Activated naive CD8-positive, alpha-beta T cell treated with anti-CD3 and anti-CD28 coated beads for 36 hours (primary cell): Measurements from ENCODE around the gene CD36. TPM values are rescaled to one million over a fixed set of nuclear protein-coding genes. Genes with fewer than 3 reads are reported as not detected.

ENCODE experiments used
- total RNA-seq, 2 experiments: library from RNA; stranded (reverse); gene quantifications; one replicate each; pipeline ENCODE4 v1.2.3, GENCODE V29; 2021

CD36 gene
- total RNA-seq, 2 experiments from 2014 or later, result not detected

Other genes with a start within 250 kb of the CD36 start
- not detected for gene GNAT3, start 126.6 kb upstream of the CD36 start, total RNA-seq